NCI-H748 (cell line): Measurements from ENCODE around the gene BANP.
"Not testable (repeated sequence)": the region's sequence is repeated elsewhere in the genome, so short reads cannot be mapped to it uniquely, and the experiment has no call there.

Experiments used
- DNase-seq: peaks from one replicate; lab custom pipeline; 2025; ENCODE audit not compliant: unreplicated experiment; lab: John Stamatoyannopoulos, UW

The BANP gene

GRCh38 chr16:88026964-88027938, 76.0 kb downstream of the BANP start:
- DNase-seq: no peak

GRCh38 chr16:88028177-88028930, 77.1 kb downstream of the BANP start:
- not testable (repeated sequence) for DNase-seq

- no peak for DNase-seq
Observed at GRCh38 chr16:88030498-88030897, 79.3 kb downstream of the BANP start.

GRCh38 chr16:88030961-88031360, 79.7 kb downstream of the BANP start:
- not testable (repeated sequence) for DNase-seq

- not testable (repeated sequence) for DNase-seq
Observed at GRCh38 chr16:88033003-88033740, 81.9 kb downstream of the BANP start.

- no peak for DNase-seq
Observed at GRCh38 chr16:88034770-88035169, 83.5 kb downstream of the BANP start.

- DNase-seq: no peak
Observed at GRCh38 chr16:88035292-88035691, 84.1 kb downstream of the BANP start.

GRCh38 chr16:88035884-88036639, 84.8 kb downstream of the BANP start:
- not testable (repeated sequence) for DNase-seq

- DNase-seq: not testable (repeated sequence)
Observed at GRCh38 chr16:88036640-88036996, 85.4 kb downstream of the BANP start.

GRCh38 chr16:88037359-88037758, 86.1 kb downstream of the BANP start:
- DNase-seq: not testable (repeated sequence)

GRCh38 chr16:88037876-88038525, 86.8 kb downstream of the BANP start:
- not testable (repeated sequence) for DNase-seq

- DNase-seq: not testable (repeated sequence)
Observed at GRCh38 chr16:88038526-88038908, 87.3 kb downstream of the BANP start.

GRCh38 chr16:88039591-88039990, 88.4 kb downstream of the BANP start:
- DNase-seq: no peak

- not testable (repeated sequence) for DNase-seq
Observed at GRCh38 chr16:88040196-88040876, 89.1 kb downstream of the BANP start.

- DNase-seq: not testable (repeated sequence)
Observed at GRCh38 chr16:88040877-88041244, 89.6 kb downstream of the BANP start.

- not testable (repeated sequence) for DNase-seq
Observed at GRCh38 chr16:88041506-88041905, 90.3 kb downstream of the BANP start.

- not testable (repeated sequence) for DNase-seq
Observed at GRCh38 chr16:88041986-88042562, 90.8 kb downstream of the BANP start.

- DNase-seq: not testable (repeated sequence)
Observed at GRCh38 chr16:88043208-88043910, 92.1 kb downstream of the BANP start.
